Measurements from ENCODE around the gene VPS33B. TPM values are rescaled to one million over a fixed set of nuclear protein-coding genes. Genes with fewer than 3 reads are reported as not detected.

VPS33B gene
- total and polyA plus RNA-seq, 2 of the 13 experiments (the other 11 are each of a cell fraction or from before 2014, with no cell fraction given): 15.8 to 16.5 TPM

DNA sequence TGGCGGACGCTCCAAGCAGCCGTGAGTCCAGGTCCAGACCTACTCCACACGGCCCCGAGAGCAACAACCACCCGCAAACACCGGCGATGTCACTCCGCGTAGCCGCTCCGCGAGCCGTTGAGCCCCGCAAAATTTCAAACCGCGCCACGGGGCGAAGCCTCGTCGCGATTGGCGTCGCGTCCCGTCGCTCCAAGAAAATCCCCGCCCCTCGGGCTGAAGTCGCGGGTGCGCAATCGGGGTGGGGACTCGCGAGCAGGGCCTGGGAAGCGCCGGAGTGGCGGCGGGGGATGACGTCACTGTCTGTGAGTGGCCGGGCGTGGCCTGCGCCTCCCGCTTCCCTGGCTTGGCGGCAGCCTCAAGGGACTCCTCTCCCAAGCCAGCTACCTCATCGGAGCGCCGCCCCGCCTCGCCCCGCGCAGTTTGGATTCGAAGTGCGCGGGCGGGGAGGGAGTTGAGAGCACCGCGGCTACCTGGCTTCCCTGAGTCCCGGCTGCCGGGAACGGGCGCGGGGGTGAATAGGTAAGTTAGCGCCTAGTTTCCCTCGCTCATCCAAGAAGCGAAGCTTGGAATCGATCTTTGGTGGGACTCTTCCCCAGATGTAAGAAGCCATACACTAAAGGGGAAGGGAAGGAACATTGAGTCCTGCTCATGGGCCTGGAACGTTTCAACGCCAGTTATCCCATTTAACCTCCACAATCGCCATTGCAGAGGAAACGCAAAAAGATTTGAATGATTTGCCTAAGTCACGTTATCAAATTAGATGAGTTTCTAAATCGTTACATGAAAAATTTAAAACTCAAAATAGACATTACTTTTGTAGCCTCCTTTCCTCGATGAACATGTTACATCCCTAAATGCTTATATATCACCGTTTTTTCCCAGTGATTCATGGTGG lies 27.7 kb downstream of the VPS33B start, which contains the start of gene PRC1 (continued):
- TF ChIP-seq ZBTB33 (CRISPR knock-in tag; IDR thresholded peaks at IDR 0.05): no peak
- peak; percentile 87 for TF ChIP-seq POLR2G (IDR thresholded peaks at IDR 0.05; ENCODE audit: low read depth, low read length)
- no peak for TF ChIP-seq SMAD9 (CRISPR knock-in tag; IDR thresholded peaks at IDR 0.05)
- TF ChIP-seq HMG20B (CRISPR knock-in tag; conservative IDR thresholded peaks at IDR 0.05): 0 out of 2 replicates have a peak, but pooled peaks have one; percentile 49
- peak; percentile 39; the same call in 1 of the 2 replicates for TF ChIP-seq E2F2 (CRISPR knock-in tag; IDR thresholded peaks at IDR 0.05; ENCODE audit: borderline replicate concordance)
- peak; percentile 67; the same call in 1 of the 2 replicates for TF ChIP-seq MEIS1 (CRISPR knock-in tag; IDR thresholded peaks at IDR 0.05; ENCODE audit: borderline replicate concordance)
- no peak for TF ChIP-seq PHF5A (CRISPR knock-in tag; IDR thresholded peaks at IDR 0.05; ENCODE audit: low read depth, unreplicated experiment)
- TF ChIP-seq, protein P1, sequence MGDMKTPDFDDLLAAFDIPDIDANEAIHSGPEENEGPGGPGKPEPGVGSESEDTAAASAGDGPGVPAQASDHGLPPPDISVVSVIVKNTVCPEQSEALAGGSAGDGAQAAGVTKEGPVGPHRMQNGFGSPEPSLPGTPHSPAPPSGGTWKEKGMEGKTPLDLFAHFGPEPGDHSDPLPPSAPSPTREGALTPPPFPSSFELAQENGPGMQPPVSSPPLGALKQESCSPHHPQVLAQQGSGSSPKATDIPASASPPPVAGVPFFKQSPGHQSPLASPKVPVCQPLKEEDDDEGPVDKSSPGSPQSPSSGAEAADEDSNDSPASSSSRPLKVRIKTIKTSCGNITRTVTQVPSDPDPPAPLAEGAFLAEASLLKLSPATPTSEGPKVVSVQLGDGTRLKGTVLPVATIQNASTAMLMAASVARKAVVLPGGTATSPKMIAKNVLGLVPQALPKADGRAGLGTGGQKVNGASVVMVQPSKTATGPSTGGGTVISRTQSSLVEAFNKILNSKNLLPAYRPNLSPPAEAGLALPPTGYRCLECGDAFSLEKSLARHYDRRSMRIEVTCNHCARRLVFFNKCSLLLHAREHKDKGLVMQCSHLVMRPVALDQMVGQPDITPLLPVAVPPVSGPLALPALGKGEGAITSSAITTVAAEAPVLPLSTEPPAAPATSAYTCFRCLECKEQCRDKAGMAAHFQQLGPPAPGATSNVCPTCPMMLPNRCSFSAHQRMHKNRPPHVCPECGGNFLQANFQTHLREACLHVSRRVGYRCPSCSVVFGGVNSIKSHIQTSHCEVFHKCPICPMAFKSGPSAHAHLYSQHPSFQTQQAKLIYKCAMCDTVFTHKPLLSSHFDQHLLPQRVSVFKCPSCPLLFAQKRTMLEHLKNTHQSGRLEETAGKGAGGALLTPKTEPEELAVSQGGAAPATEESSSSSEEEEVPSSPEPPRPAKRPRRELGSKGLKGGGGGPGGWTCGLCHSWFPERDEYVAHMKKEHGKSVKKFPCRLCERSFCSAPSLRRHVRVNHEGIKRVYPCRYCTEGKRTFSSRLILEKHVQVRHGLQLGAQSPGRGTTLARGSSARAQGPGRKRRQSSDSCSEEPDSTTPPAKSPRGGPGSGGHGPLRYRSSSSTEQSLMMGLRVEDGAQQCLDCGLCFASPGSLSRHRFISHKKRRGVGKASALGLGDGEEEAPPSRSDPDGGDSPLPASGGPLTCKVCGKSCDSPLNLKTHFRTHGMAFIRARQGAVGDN (CRISPR knock-in tag; IDR thresholded peaks at IDR 0.05): peak; percentile 86
- TF ChIP-seq, protein P2, sequence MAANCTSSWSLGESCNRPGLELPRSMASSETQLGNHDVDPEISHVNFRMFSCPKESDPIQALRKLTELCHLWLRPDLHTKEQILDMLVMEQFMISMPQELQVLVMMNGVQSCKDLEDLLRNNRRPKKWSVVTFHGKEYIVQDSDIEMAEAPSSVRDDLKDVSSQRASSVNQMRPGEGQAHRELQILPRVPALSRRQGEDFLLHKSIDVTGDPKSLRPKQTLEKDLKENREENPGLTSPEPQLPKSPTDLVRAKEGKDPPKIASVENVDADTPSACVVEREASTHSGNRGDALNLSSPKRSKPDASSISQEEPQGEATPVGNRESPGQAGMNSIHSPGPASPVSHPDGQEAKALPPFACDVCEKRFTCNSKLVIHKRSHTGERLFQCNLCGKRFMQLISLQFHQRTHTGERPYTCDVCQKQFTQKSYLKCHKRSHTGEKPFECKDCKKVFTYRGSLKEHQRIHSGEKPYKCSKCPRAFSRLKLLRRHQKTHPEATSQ (CRISPR knock-in tag; IDR thresholded peaks at IDR 0.05; ENCODE audit: borderline replicate concordance): peak; percentile 73; the same call in 1 of the 2 replicates
- TF ChIP-seq, protein P3, sequence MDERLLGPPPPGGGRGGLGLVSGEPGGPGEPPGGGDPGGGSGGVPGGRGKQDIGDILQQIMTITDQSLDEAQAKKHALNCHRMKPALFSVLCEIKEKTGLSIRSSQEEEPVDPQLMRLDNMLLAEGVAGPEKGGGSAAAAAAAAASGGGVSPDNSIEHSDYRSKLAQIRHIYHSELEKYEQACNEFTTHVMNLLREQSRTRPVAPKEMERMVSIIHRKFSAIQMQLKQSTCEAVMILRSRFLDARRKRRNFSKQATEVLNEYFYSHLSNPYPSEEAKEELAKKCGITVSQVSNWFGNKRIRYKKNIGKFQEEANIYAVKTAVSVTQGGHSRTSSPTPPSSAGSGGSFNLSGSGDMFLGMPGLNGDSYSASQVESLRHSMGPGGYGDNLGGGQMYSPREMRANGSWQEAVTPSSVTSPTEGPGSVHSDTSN (CRISPR knock-in tag; IDR thresholded peaks at IDR 0.05): peak; percentile 99
- TF ChIP-seq, protein P4, sequence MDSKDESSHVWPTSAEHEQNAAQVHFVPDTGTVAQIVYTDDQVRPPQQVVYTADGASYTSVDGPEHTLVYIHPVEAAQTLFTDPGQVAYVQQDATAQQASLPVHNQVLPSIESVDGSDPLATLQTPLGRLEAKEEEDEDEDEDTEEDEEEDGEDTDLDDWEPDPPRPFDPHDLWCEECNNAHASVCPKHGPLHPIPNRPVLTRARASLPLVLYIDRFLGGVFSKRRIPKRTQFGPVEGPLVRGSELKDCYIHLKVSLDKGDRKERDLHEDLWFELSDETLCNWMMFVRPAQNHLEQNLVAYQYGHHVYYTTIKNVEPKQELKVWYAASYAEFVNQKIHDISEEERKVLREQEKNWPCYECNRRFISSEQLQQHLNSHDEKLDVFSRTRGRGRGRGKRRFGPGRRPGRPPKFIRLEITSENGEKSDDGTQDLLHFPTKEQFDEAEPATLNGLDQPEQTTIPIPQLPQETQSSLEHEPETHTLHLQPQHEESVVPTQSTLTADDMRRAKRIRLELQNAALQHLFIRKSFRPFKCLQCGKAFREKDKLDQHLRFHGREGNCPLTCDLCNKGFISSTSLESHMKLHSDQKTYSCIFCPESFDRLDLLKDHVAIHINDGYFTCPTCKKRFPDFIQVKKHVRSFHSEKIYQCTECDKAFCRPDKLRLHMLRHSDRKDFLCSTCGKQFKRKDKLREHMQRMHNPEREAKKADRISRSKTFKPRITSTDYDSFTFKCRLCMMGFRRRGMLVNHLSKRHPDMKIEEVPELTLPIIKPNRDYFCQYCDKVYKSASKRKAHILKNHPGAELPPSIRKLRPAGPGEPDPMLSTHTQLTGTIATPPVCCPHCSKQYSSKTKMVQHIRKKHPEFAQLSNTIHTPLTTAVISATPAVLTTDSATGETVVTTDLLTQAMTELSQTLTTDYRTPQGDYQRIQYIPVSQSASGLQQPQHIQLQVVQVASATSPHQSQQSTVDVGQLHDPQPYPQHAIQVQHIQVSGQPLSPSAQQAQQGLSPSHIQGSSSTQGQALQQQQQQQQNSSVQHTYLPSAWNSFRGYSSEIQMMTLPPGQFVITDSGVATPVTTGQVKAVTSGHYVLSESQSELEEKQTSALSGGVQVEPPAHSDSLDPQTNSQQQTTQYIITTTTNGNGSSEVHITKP (CRISPR knock-in tag; IDR thresholded peaks at IDR 0.05; ENCODE audit: low read depth): no peak; the same call in 1 of the 2 replicates
- 0 out of 2 replicates have a peak, but pooled peaks have one; percentile 31 for TF ChIP-seq ZNF616 (CRISPR knock-in tag; IDR thresholded peaks at IDR 0.05; ENCODE audit: low read depth)
